ENCODE measurements around the gene CAMTA1. TPM values are rescaled to one million over a fixed set of nuclear protein-coding genes. Genes with fewer than 3 reads are reported as not detected.

Gene CAMTA1
- polyA plus RNA-seq, 1 donor (not counting 4 experiments of a cell fraction or from before 2014, with no cell fraction given), result 51.4 TPM

DNA sequence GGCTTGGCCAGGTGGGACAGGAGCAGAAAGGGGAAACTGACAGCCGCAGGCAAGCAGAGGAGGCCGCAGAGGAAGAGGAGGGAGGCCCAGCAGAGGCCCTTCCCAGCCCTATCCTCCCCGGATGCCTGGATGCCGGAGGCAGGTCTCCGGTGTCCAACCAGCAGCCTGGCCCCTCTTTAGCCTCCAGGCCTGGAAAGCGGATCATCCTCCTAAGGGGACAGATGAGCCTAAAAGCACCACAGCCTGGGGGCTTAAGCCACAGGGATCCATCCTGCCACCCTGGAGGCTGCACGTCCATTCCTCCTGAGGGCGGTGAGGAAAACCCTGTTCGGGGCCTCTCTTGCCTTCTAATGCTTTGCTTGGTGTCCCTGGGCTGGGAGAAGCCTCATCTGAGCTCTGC lies 651.8 kb downstream of the CAMTA1 start:
- Histone ChIP-seq H4K20me1 (ENCODE audit: control insufficient read depth, extremely low read depth, insufficient read depth, low read length) (no peaks in the 10 kb centered on the region), H3K4me2 (ENCODE audit: control insufficient read depth, extremely low read depth, insufficient read depth, low read depth, low read length) (no peak overlapping the region), H3K27me3 (ENCODE audit: control insufficient read depth, extremely low read depth, insufficient read depth, low read length) (peaks cover 4% of the 10 kb centered on the region), H3K79me2 (ENCODE audit: control insufficient read depth, insufficient read depth, low read length) (no peaks in the 10 kb centered on the region), H3K4me3 (ENCODE audit: control insufficient read depth in 2 of 3, extremely low read depth in 1 of 3, insufficient read depth in 2 of 3, low read depth in 1 of 3, low read length in 3 of 3) (no peak overlapping the region), H3K9ac (ENCODE audit: control insufficient read depth, extremely low read depth, insufficient read depth, low read length) (no peak overlapping the region), H3K9me1 (ENCODE audit: control insufficient read depth, extremely low read depth, insufficient read depth, low read length) (no peaks in the 10 kb centered on the region), H3K9me3 (ENCODE audit: control insufficient read depth, low read depth, low read length) (no peaks in the 10 kb centered on the region), H3K36me3 (ENCODE audit: control insufficient read depth in 2 of 2, extremely low read depth in 1 of 2, insufficient read depth in 2 of 2, low read length in 2 of 2) (no peaks in the 10 kb centered on the region), H2AFZ (ENCODE audit: control insufficient read depth, low read length) (no peak overlapping the region), H3K4me1 (ENCODE audit: control insufficient read depth, extremely low read depth, insufficient read depth, low read length) (no peaks in the 10 kb centered on the region), H3K27ac (ENCODE audit: control insufficient read depth, insufficient read depth, low read length) (no peak overlapping the region)
- dilution Hi-C loops (cut with MboI; ENCODE audit: extremely low pct_ligation_motif_present, low sequenced_read_pairs), result no loop called here
- FAIRE-seq, result no peak
- DNase-seq (ENCODE audit: low read depth, low spot score), result no peak
- TF ChIP-seq, protein P1, sequence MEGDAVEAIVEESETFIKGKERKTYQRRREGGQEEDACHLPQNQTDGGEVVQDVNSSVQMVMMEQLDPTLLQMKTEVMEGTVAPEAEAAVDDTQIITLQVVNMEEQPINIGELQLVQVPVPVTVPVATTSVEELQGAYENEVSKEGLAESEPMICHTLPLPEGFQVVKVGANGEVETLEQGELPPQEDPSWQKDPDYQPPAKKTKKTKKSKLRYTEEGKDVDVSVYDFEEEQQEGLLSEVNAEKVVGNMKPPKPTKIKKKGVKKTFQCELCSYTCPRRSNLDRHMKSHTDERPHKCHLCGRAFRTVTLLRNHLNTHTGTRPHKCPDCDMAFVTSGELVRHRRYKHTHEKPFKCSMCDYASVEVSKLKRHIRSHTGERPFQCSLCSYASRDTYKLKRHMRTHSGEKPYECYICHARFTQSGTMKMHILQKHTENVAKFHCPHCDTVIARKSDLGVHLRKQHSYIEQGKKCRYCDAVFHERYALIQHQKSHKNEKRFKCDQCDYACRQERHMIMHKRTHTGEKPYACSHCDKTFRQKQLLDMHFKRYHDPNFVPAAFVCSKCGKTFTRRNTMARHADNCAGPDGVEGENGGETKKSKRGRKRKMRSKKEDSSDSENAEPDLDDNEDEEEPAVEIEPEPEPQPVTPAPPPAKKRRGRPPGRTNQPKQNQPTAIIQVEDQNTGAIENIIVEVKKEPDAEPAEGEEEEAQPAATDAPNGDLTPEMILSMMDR (optimal IDR thresholded peaks at IDR 0.05 in 1 of 3, IDR thresholded peaks at IDR 0.05 in 1 of 3, conservative IDR thresholded peaks at IDR 0.05 in 1 of 3; ENCODE audit: extremely low read depth in 1 of 3, insufficient read depth in 2 of 3, low read length in 3 of 3), result no peak
- no peak for TF ChIP-seq EZH2 (IDR thresholded peaks at IDR 0.05; ENCODE audit: low read length)

- Histone ChIP-seq H3K27me3 (ENCODE audit: control insufficient read depth, extremely low read depth, insufficient read depth, low read length) (peaks cover 2% of the 10 kb centered on the region), H3K9me3 (ENCODE audit: control insufficient read depth, low read depth, low read length) (no peaks in the 10 kb centered on the region), H3K9me1 (ENCODE audit: control insufficient read depth, extremely low read depth, insufficient read depth, low read length) (no peaks in the 10 kb centered on the region), H3K4me3 (ENCODE audit: control insufficient read depth in 2 of 3, extremely low read depth in 1 of 3, insufficient read depth in 2 of 3, low read depth in 1 of 3, low read length in 3 of 3) (no peak overlapping the region), H3K27ac (ENCODE audit: control insufficient read depth, insufficient read depth, low read length) (no peak overlapping the region), H3K79me2 (ENCODE audit: control insufficient read depth, insufficient read depth, low read length) (no peaks in the 10 kb centered on the region), H3K4me1 (ENCODE audit: control insufficient read depth, extremely low read depth, insufficient read depth, low read length) (no peaks in the 10 kb centered on the region), H2AFZ (ENCODE audit: control insufficient read depth, low read length) (no peak overlapping the region), H4K20me1 (ENCODE audit: control insufficient read depth, extremely low read depth, insufficient read depth, low read length) (no peaks in the 10 kb centered on the region), H3K4me2 (ENCODE audit: control insufficient read depth, extremely low read depth, insufficient read depth, low read depth, low read length) (no peak overlapping the region), H3K36me3 (ENCODE audit: control insufficient read depth in 2 of 2, extremely low read depth in 1 of 2, insufficient read depth in 2 of 2, low read length in 2 of 2) (no peaks in the 10 kb centered on the region), H3K9ac (ENCODE audit: control insufficient read depth, extremely low read depth, insufficient read depth, low read length) (no peak overlapping the region)
- DNase-seq (ENCODE audit: low read depth, low spot score) (no peak), FAIRE-seq (no peak)
- TF ChIP-seq EZH2 (IDR thresholded peaks at IDR 0.05; ENCODE audit: low read length), result no peak
- dilution Hi-C loops (cut with MboI; ENCODE audit: extremely low pct_ligation_motif_present, low sequenced_read_pairs), result no loop called here
Measured at GRCh38 chr1:7437608-7438395, 652.5 kb downstream of the CAMTA1 start.

All from keratinocyte (primary cell).